Tibial nerve (tissue), 4 donors: ENCODE data around the gene HMCN2. TPM values are rescaled to one million over a fixed set of nuclear protein-coding genes. Genes with fewer than 3 reads are reported as not detected.

Experiments
- DNase-seq, 2 donors: peaks; one replicate each; pipeline ENCODE4 v3.0.0-alpha.2; 2019; ENCODE audit warnings: low spot score in 2 of 2
- H3K27ac ChIP-seq, 4 donors: fragments of 200-600 bp; sonication (generic) in 3 of 4; one replicate each; pipeline ENCODE4 v1.5.1; 2017 to 2019; ENCODE audit warnings: mild to moderate bottlenecking in 1 of 4
- H3K27me3 ChIP-seq, 2 donors: fragments of 200-600 bp; sonication (generic) in 1 of 2; one replicate each; pipeline versions ENCODE4 v1.5.1 to v1.6.0; 2017 to 2019
- H3K36me3 ChIP-seq, 3 donors: fragments of 200-600 bp; sonication (generic); one replicate each; pipeline ENCODE4 v1.5.1; 2018 to 2019
- H3K4me1 ChIP-seq, 4 donors: fragments of 200-600 bp; sonication (generic) in 3 of 4; one replicate each; pipeline ENCODE4 v1.5.1; 2017 to 2019
- H3K4me3 ChIP-seq, 4 donors: fragments of 200-600 bp; sonication (generic) in 3 of 4; one replicate each; pipeline ENCODE4 v1.5.1; 2017 to 2019; ENCODE audit warnings: mild to moderate bottlenecking in 1 of 4, moderate library complexity in 1 of 4
- H3K9me3 ChIP-seq, 4 donors: fragments of 200-600 bp; sonication (generic) in 3 of 4; one replicate each; pipeline ENCODE4 v1.5.1; 2017 to 2019
- CTCF ChIP-seq, 5 experiments: fragments of 200-600 bp in 3 of 5; fragments of 450-650 bp in 2 of 5; sonication (generic) in 3 of 5; IDR thresholded peaks; one replicate each; pipeline ENCODE4 v1.5.1; 2016 to 2019; ENCODE audit warnings: antibody characterized with exemption in 5 of 5, mild to moderate bottlenecking in 3 of 5, moderate library complexity in 2 of 5
- EP300 ChIP-seq, 2 donors: sonication (generic); formaldehyde crosslinking; IDR thresholded peaks; one replicate each; pipeline ENCODE4 v1.6.1; 2017; ENCODE audit warnings: antibody characterized with exemption in 2 of 2, mild to moderate bottlenecking in 1 of 2
- POLR2A ChIP-seq, 2 donors: fragments of 450-650 bp; IDR thresholded peaks; one replicate each; pipeline ENCODE4 v1.6.1; 2017; ENCODE audit warnings: antibody characterized with exemption in 2 of 2, mild to moderate bottlenecking in 2 of 2, moderate library complexity in 2 of 2
- WGBS, 2 donors: methylation state at CpG; one replicate each; pipeline ENCODE4 v1.1.5; 2018; 5-methylcytosine and 5-hydroxymethylcytosine counted together
- total RNA-seq, 4 donors: library from RNA; depleted of rRNA; stranded (reverse); fragments of >200 nt; gene quantifications; one replicate each; pipeline ENCODE4 v1.1.0, GENCODE V29; 2016

HMCN2 gene
- total RNA-seq, 4 donors from 2014 or later: 0.90 to 53.7 (median 20.3) TPM

- 81 to 92% methylated on average over 9 to 11 of the region's 12 CpGs for WGBS, 2 donors
- DNase-seq: no peak
- Histone ChIP-seq H3K9me3 (peaks cover 0 to 22% (median 0%) of the 10 kb centered on the region in 4 donors), H3K27ac (no peak overlapping the region), H3K4me1 (peaks cover 0 to 6% (median 0%) of the 10 kb centered on the region in 4 donors), H3K36me3 (no peaks in the 10 kb centered on the region), H3K4me3 (no peak overlapping the region), H3K27me3 (peaks cover 0 to 3% of the 10 kb centered on the region in 2 donors)
- TF ChIP-seq POLR2A (IDR thresholded peaks at IDR 0.05): no peak
- TF ChIP-seq EP300 (IDR thresholded peaks at IDR 0.05): no peak
- no peak for TF ChIP-seq CTCF (IDR thresholded peaks at IDR 0.05)
Observed at GRCh38 chr9:130427326-130427725, 161.8 kb downstream of the HMCN2 start.

GRCh38 chr9:130428086-130428665 lies 162.6 kb downstream of the HMCN2 start:
- Histone ChIP-seq H3K36me3 (no peaks in the 10 kb centered on the region), H3K27ac (no peak overlapping the region), H3K4me3 (no peak overlapping the region), H3K4me1 (peaks cover 0 to 11% (median 1%) of the 10 kb centered on the region in 4 donors), H3K9me3 (peaks cover 0 to 22% (median 0%) of the 10 kb centered on the region in 4 donors), H3K27me3 (peaks cover 0 to 9% of the 10 kb centered on the region in 2 donors)
- no peak for TF ChIP-seq POLR2A (IDR thresholded peaks at IDR 0.05)
- TF ChIP-seq CTCF (IDR thresholded peaks at IDR 0.05): no peak
- TF ChIP-seq EP300 (IDR thresholded peaks at IDR 0.05): no peak
- 85 to 91% methylated on average over 12 to 18 of the region's 20 CpGs for WGBS, 2 donors
- DNase-seq: no peak

GRCh38 chr9:130429381-130429780 lies 163.8 kb downstream of the HMCN2 start:
- TF ChIP-seq POLR2A (IDR thresholded peaks at IDR 0.05) (no peak), CTCF (IDR thresholded peaks at IDR 0.05) (no peak), EP300 (IDR thresholded peaks at IDR 0.05) (no peak)
- no peaks in the 10 kb centered on the region for H3K36me3 ChIP-seq
- peaks cover 0 to 22% (median 0%) of the 10 kb centered on the region in 4 donors for H3K9me3 ChIP-seq
- H3K27me3 ChIP-seq: peaks cover 0 to 19% of the 10 kb centered on the region in 2 donors
- peaks cover 0 to 19% (median 4%) of the 10 kb centered on the region in 4 donors for H3K4me1 ChIP-seq
- no peak overlapping the region for H3K4me3 ChIP-seq
- 68 to 74% methylated on average over 6 to 13 of the region's 13 CpGs for WGBS, 2 donors
- DNase-seq: no peak
- H3K27ac ChIP-seq: no peak overlapping the region

- WGBS, 2 donors: 78% methylated on average over 6 of the region's 6 CpGs
- H3K9me3 ChIP-seq: peaks cover 0 to 22% (median 0%) of the 10 kb centered on the region in 4 donors
- no peak overlapping the region for H3K27ac ChIP-seq
- peaks cover 0 to 19% of the 10 kb centered on the region in 2 donors for H3K27me3 ChIP-seq
- H3K4me1 ChIP-seq: peaks cover 0 to 19% (median 4%) of the 10 kb centered on the region in 4 donors
- no peak overlapping the region for H3K4me3 ChIP-seq
- H3K36me3 ChIP-seq: no peaks in the 10 kb centered on the region
- TF ChIP-seq EP300 (IDR thresholded peaks at IDR 0.05) (no peak), POLR2A (IDR thresholded peaks at IDR 0.05) (no peak), CTCF (IDR thresholded peaks at IDR 0.05) (no peak)
- no peak for DNase-seq
Observed at GRCh38 chr9:130429831-130430230, 164.3 kb downstream of the HMCN2 start.

GRCh38 chr9:130430232-130430631 lies 164.7 kb downstream of the HMCN2 start:
- H3K9me3 ChIP-seq: peaks cover 0 to 22% (median 0%) of the 10 kb centered on the region in 4 donors
- WGBS, 2 donors: 93 to 97% methylated on average over 2 to 14 of the region's 18 CpGs
- no peak overlapping the region for H3K4me3 ChIP-seq
- H3K27me3 ChIP-seq: peaks cover 0 to 19% of the 10 kb centered on the region in 2 donors
- H3K36me3 ChIP-seq: no peaks in the 10 kb centered on the region
- DNase-seq: no peak
- TF ChIP-seq EP300 (IDR thresholded peaks at IDR 0.05): no peak
- TF ChIP-seq POLR2A (IDR thresholded peaks at IDR 0.05): no peak
- no peak for TF ChIP-seq CTCF (IDR thresholded peaks at IDR 0.05)
- peaks cover 0 to 19% (median 4%) of the 10 kb centered on the region in 4 donors for H3K4me1 ChIP-seq
- no peak overlapping the region for H3K27ac ChIP-seq
